H1 (cell line): ENCODE results near the gene MATR3. TPM values are rescaled to one million over a fixed set of nuclear protein-coding genes. Genes with fewer than 3 reads are reported as not detected.

Source experiments
- EP300 ChIP-seq, 2 experiments: IDR thresholded peaks; 1 replicate in 1 of 2; 2 replicates in 1 of 2; pipeline ENCODE4 v1.6.1; 2011 to 2012; ENCODE audit warnings: low read depth in 2 of 2, low read length in 2 of 2, mild to moderate bottlenecking in 2 of 2, borderline replicate concordance in 1 of 2, inconsistent platforms in 1 of 2, moderate library complexity in 1 of 2
- GABPA ChIP-seq: IDR thresholded peaks from 2 replicates; pipeline ENCODE4 v1.6.1; 2011; ENCODE audit warnings: mild to moderate bottlenecking, low read length, moderate library complexity, borderline replicate concordance; ENCODE audit not compliant: insufficient read depth
- JUN ChIP-seq: IDR thresholded peaks from 2 replicates; pipeline ENCODE4 v1.6.1; 2011; ENCODE audit warnings: low read depth, mild to moderate bottlenecking, improper control_type of control experiment, low read length
- KDM1A ChIP-seq: fragments of 200-600, 300-600 bp; sonication (generic); IDR thresholded peaks from 2 replicates; pipeline ENCODE4 v1.7.1; 2016; ENCODE audit warnings: mild to moderate bottlenecking, low read length, borderline replicate concordance
- KDM4A ChIP-seq: IDR thresholded peaks from one replicate; pipeline ENCODE4 v1.7.1; 2012; ENCODE audit warnings: low read depth, mild to moderate bottlenecking, moderate library complexity, low read length, inconsistent platforms; ENCODE audit not compliant: severe bottlenecking
- SAP30 ChIP-seq: fragments of 300-600 bp; sonication (generic); IDR thresholded peaks from 2 replicates; pipeline ENCODE4 v1.7.1; 2012; ENCODE audit warnings: low read length, moderate library complexity, mild to moderate bottlenecking, inconsistent platforms; ENCODE audit not compliant: insufficient read depth, insufficient replicate concordance
- SIN3A ChIP-seq, 2 experiments: IDR thresholded peaks in 1 of 2; conservative IDR thresholded peaks in 1 of 2; 2 replicates each; pipeline ENCODE4 v1.6.1; 2011 to 2012; ENCODE audit warnings: low read length in 2 of 2, improper control_type of control experiment in 1 of 2, low read depth in 1 of 2, mild to moderate bottlenecking in 1 of 2
- polyA plus RNA-seq, 7 experiments: library from polyadenylated mRNA; depleted of rRNA in 3 of 7; stranded (reverse) in 5 of 7; unstranded in 2 of 7; fragments of >200 nt in 5 of 7; fragments of 200-250 nt in 2 of 7; gene quantifications; 1 replicate in 5 of 7; 2 replicates in 1 of 7; 4 replicates in 1 of 7; pipeline versions ENCODE4 v1.2.1 to v1.2.3, GENCODE V29; 2011 to 2013; ENCODE audit warnings: missing spikeins in 2 of 7, mixed read lengths in 2 of 7
- total RNA-seq: library from RNA; stranded (reverse); fragmentation: NEBNext Ultra II Directional; extraction: Animal tissue kit (Norgen Biotek cat#: 25700); gene quantifications from 2 replicates; pipeline ENCODE4 v1.2.1, GENCODE V29; 2021
- TF ChIP-seq, protein P1 (sequence below): fragments of 300-600 bp; sonication (generic); IDR thresholded peaks from 2 replicates; pipeline ENCODE4 v1.7.1; 2012; ENCODE audit warnings: low read length, moderate library complexity, mild to moderate bottlenecking, inconsistent platforms; ENCODE audit not compliant: insufficient replicate concordance

The MATR3 gene
- total and polyA plus RNA-seq, 2 of the 8 experiments (the other 6 are each of a cell fraction or from before 2014, with no cell fraction given) = 116 to 389 TPM

DNA sequence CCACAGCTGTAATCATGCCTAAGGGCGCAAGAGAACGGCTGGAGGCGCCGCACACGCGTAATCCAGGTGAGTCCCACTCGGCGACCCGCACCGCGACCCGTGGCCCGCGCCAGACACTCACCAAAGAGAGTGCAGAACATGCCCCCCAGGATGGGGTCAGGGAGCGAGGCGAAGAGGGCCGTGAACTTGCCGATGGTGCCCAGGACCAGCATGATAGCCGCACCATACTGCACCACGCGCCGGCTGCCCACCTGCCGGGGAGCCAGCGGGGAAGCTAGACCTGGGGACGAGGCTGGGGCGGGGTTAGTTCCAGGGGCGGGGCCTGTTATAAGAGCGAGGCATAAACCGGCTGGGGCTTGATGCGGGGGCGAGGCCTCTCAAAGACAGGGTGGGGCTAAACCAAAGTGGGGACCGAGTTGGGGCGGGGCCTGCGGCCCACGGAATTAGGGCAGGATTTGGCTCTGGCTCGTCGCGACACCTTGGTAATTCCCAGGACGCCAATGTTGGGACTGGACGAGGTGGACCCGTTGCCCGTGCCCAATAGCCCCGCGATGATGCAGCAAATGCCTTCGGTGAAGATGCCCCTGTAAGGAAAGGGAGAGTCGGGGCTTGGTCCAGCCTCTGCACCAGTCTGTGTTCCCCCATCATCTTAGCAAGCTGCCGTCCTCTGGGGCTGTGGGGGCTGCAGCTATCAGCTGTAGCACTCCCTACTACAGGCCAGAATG, 84.7 kb downstream of the MATR3 start (continued):
- TF ChIP-seq, protein P1, sequence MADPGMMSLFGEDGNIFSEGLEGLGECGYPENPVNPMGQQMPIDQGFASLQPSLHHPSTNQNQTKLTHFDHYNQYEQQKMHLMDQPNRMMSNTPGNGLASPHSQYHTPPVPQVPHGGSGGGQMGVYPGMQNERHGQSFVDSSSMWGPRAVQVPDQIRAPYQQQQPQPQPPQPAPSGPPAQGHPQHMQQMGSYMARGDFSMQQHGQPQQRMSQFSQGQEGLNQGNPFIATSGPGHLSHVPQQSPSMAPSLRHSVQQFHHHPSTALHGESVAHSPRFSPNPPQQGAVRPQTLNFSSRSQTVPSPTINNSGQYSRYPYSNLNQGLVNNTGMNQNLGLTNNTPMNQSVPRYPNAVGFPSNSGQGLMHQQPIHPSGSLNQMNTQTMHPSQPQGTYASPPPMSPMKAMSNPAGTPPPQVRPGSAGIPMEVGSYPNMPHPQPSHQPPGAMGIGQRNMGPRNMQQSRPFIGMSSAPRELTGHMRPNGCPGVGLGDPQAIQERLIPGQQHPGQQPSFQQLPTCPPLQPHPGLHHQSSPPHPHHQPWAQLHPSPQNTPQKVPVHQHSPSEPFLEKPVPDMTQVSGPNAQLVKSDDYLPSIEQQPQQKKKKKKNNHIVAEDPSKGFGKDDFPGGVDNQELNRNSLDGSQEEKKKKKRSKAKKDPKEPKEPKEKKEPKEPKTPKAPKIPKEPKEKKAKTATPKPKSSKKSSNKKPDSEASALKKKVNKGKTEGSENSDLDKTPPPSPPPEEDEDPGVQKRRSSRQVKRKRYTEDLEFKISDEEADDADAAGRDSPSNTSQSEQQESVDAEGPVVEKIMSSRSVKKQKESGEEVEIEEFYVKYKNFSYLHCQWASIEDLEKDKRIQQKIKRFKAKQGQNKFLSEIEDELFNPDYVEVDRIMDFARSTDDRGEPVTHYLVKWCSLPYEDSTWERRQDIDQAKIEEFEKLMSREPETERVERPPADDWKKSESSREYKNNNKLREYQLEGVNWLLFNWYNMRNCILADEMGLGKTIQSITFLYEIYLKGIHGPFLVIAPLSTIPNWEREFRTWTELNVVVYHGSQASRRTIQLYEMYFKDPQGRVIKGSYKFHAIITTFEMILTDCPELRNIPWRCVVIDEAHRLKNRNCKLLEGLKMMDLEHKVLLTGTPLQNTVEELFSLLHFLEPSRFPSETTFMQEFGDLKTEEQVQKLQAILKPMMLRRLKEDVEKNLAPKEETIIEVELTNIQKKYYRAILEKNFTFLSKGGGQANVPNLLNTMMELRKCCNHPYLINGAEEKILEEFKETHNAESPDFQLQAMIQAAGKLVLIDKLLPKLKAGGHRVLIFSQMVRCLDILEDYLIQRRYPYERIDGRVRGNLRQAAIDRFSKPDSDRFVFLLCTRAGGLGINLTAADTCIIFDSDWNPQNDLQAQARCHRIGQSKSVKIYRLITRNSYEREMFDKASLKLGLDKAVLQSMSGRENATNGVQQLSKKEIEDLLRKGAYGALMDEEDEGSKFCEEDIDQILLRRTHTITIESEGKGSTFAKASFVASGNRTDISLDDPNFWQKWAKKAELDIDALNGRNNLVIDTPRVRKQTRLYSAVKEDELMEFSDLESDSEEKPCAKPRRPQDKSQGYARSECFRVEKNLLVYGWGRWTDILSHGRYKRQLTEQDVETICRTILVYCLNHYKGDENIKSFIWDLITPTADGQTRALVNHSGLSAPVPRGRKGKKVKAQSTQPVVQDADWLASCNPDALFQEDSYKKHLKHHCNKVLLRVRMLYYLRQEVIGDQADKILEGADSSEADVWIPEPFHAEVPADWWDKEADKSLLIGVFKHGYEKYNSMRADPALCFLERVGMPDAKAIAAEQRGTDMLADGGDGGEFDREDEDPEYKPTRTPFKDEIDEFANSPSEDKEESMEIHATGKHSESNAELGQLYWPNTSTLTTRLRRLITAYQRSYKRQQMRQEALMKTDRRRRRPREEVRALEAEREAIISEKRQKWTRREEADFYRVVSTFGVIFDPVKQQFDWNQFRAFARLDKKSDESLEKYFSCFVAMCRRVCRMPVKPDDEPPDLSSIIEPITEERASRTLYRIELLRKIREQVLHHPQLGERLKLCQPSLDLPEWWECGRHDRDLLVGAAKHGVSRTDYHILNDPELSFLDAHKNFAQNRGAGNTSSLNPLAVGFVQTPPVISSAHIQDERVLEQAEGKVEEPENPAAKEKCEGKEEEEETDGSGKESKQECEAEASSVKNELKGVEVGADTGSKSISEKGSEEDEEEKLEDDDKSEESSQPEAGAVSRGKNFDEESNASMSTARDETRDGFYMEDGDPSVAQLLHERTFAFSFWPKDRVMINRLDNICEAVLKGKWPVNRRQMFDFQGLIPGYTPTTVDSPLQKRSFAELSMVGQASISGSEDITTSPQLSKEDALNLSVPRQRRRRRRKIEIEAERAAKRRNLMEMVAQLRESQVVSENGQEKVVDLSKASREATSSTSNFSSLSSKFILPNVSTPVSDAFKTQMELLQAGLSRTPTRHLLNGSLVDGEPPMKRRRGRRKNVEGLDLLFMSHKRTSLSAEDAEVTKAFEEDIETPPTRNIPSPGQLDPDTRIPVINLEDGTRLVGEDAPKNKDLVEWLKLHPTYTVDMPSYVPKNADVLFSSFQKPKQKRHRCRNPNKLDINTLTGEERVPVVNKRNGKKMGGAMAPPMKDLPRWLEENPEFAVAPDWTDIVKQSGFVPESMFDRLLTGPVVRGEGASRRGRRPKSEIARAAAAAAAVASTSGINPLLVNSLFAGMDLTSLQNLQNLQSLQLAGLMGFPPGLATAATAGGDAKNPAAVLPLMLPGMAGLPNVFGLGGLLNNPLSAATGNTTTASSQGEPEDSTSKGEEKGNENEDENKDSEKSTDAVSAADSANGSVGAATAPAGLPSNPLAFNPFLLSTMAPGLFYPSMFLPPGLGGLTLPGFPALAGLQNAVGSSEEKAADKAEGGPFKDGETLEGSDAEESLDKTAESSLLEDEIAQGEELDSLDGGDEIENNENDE = no peak
- TF ChIP-seq JUN (no peak), KDM4A (no peak), EP300 (IDR thresholded peaks at IDR 0.05; ENCODE audit: borderline replicate concordance in 1 of 2, low read depth in 2 of 2, low read length in 2 of 2) (no peak), KDM1A (no peak), GABPA (no peak), SIN3A (conservative IDR thresholded peaks at IDR 0.05 in 1 of 2, IDR thresholded peaks at IDR 0.05 in 1 of 2; ENCODE audit: low read depth in 1 of 2, low read length in 2 of 2) (no peak), SAP30 (no peak)
